GM12878 (cell line): ENCODE data around the gene FRYL. TPM values are rescaled to one million over a fixed set of nuclear protein-coding genes. Genes with fewer than 3 reads are reported as not detected.

Experiments used
- ATAC-seq: fragments of 200-7000 bp; cut with Tn5 transposase; 3 replicates; pipeline ENCODE4 v1.9.1; 2020; ENCODE audit warnings: mild to moderate bottlenecking, moderate library complexity
- BruUV-seq: library from RNA; stranded (reverse); fragments of 400-500 nt; replicated peaks from 2 replicates; lab custom pipeline; 2021; lab: Mats Ljungman, UMichigan
- CTCF ChIA-PET: fragments of 300-600 bp; sonication (Branson Sonifier 250); formaldehyde crosslinking; extraction: SDS; loops from one replicate; lab custom pipeline; 2021; ENCODE audit warnings: inconsistent platforms; lab: Yijun Ruan, JAX
- POLR2A ChIA-PET: fragments of 350-600 bp; formaldehyde crosslinking; extraction: SDS; loops from one replicate; lab custom pipeline; 2021; ENCODE audit warnings: inconsistent platforms; lab: Charles Lee
- RAD21 ChIA-PET: fragments of 300-600 bp; sonication (Branson Sonifier 250); formaldehyde crosslinking; loops from one replicate; lab custom pipeline; 2023; ENCODE audit warnings: antibody characterized with exemption; ENCODE audit not compliant: unreplicated experiment; lab: Charles Lee
- SMC1A ChIA-PET: fragments of 300-600 bp; sonication (Branson Sonifier 250); formaldehyde crosslinking; loops from one replicate; lab custom pipeline; 2023; ENCODE audit not compliant: unreplicated experiment, uncharacterized antibody; lab: Charles Lee
- DNase-seq: peaks from one replicate; pipeline ENCODE4 v3.0.0-alpha.2; 2011; ENCODE audit warnings: low read depth, low spot score
- FAIRE-seq: peaks from 3 replicates; lab custom pipeline; 2011; peaks lifted over from hg19 to GRCh38; lab: Jason Lieb, UNC
- H2AFZ ChIP-seq: 2 replicates; pipeline ENCODE4 v1.6.0; 2011; ENCODE audit warnings: low read depth, low read length, control low read depth; ENCODE audit not compliant: control insufficient read depth
- H3K27ac ChIP-seq: 2 replicates; pipeline ENCODE4 v1.5.1; 2011; ENCODE audit warnings: control low read depth; ENCODE audit not compliant: control insufficient read depth, insufficient read depth
- H3K27me3 ChIP-seq, 2 experiments: replicated peaks in 1 of 2; 2 replicates each; pipeline versions ENCODE4 v1.6.0 to v1.6.1; 2011; ENCODE audit warnings: low read length in 1 of 2; ENCODE audit not compliant: control insufficient read depth in 2 of 2, insufficient read depth in 2 of 2
- H3K36me3 ChIP-seq, 2 experiments: 2 replicates each; pipeline ENCODE4 v1.5.1; 2011; ENCODE audit warnings: low read length in 1 of 2; ENCODE audit not compliant: control insufficient read depth in 2 of 2, insufficient read depth in 2 of 2
- H3K4me1 ChIP-seq: 2 replicates; pipeline ENCODE4 v1.6.1; 2011; ENCODE audit warnings: mild to moderate bottlenecking, low read length, moderate library complexity, mixed read lengths; ENCODE audit not compliant: control insufficient read depth, insufficient read depth
- H3K4me2 ChIP-seq: 2 replicates; pipeline ENCODE4 v1.6.0; 2011; ENCODE audit warnings: control low read depth; ENCODE audit not compliant: control insufficient read depth, insufficient read depth
- H3K4me3 ChIP-seq: fragments of 200-600 bp; sonication (generic); 2 replicates; pipeline ENCODE4 v1.5.1; 2016
- H3K79me2 ChIP-seq: 2 replicates; pipeline ENCODE4 v1.6.0; 2011; ENCODE audit warnings: low read length; ENCODE audit not compliant: control insufficient read depth, insufficient read depth
- H3K9ac ChIP-seq: 2 replicates; pipeline ENCODE4 v1.8.0; 2011; ENCODE audit warnings: low read length, control low read depth, mixed read lengths; ENCODE audit not compliant: control insufficient read depth, insufficient read depth
- H3K9me3 ChIP-seq: replicated peaks from 3 replicates; pipeline ENCODE4 v1.5.1; 2011; ENCODE audit warnings: mild to moderate bottlenecking, low read length; ENCODE audit not compliant: control insufficient read depth, insufficient read depth
- H4K20me1 ChIP-seq: 2 replicates; pipeline ENCODE4 v1.6.0; 2011; ENCODE audit not compliant: control insufficient read depth, insufficient read depth
- HSF1 ChIP-seq: fragments of 150-350 bp; IDR thresholded peaks from 2 replicates; pipeline ENCODE4 v1.6.1; 2014; ENCODE audit warnings: mild to moderate bottlenecking, low read depth, low read length
- KDM1A ChIP-seq: fragments of 200-600 bp; sonication (generic); IDR thresholded peaks from 2 replicates; pipeline ENCODE4 v1.6.1; 2016; ENCODE audit warnings: borderline replicate concordance
- LARP7 ChIP-seq: fragments of 450-650 bp; IDR thresholded peaks from 2 replicates; pipeline ENCODE4 v1.6.1; 2017; ENCODE audit warnings: mild to moderate bottlenecking
- PBX3 ChIP-seq: IDR thresholded peaks from 2 replicates; pipeline ENCODE4 v1.6.1; 2011; ENCODE audit warnings: mild to moderate bottlenecking, low read depth, low read length, moderate library complexity; ENCODE audit not compliant: insufficient replicate concordance
- POLR2AphosphoS5 ChIP-seq: IDR thresholded peaks from 2 replicates; pipeline ENCODE4 v1.6.1; 2011; ENCODE audit warnings: mild to moderate bottlenecking, low read length, inconsistent platforms
- PRDM15 ChIP-seq: fragments of 450-650 bp; formaldehyde crosslinking; IDR thresholded peaks from 2 replicates; pipeline ENCODE4 v1.4.0; 2020; ENCODE audit warnings: mild to moderate bottlenecking, moderate library complexity
- RAD51 ChIP-seq: fragments of 450-650 bp; IDR thresholded peaks from 2 replicates; pipeline ENCODE4 v1.6.1; 2016; ENCODE audit warnings: moderate library complexity, mild to moderate bottlenecking, inconsistent platforms
- RELB ChIP-seq: fragments of 450-650 bp; IDR thresholded peaks from 2 replicates; pipeline ENCODE4 v1.6.1; 2017; ENCODE audit warnings: low read depth, mild to moderate bottlenecking, moderate library complexity
- SUZ12 ChIP-seq: fragments of 200-600 bp; sonication (generic); IDR thresholded peaks from one replicate; pipeline ENCODE4 v1.6.1; 2018; ENCODE audit warnings: antibody characterized with exemption, mild to moderate bottlenecking; ENCODE audit not compliant: unreplicated experiment
- YBX1 ChIP-seq: fragments of 450-650 bp; IDR thresholded peaks from 2 replicates; pipeline ENCODE4 v1.6.1; 2016; ENCODE audit warnings: antibody characterized with exemption
- ZBTB33 ChIP-seq: fragments of 450-650 bp; IDR thresholded peaks from 2 replicates; pipeline ENCODE4 v1.6.1; 2017; ENCODE audit warnings: mild to moderate bottlenecking
- ZNF207 ChIP-seq: fragments of 450-650 bp; IDR thresholded peaks from 2 replicates; pipeline ENCODE4 v1.6.1; 2014; ENCODE audit warnings: antibody characterized with exemption, mild to moderate bottlenecking, borderline replicate concordance
- ZNF24 ChIP-seq: fragments of 450-650 bp; IDR thresholded peaks from 2 replicates; pipeline ENCODE4 v1.6.1; 2017; ENCODE audit warnings: antibody characterized with exemption, mild to moderate bottlenecking
- ZNF384 ChIP-seq: IDR thresholded peaks from 2 replicates; pipeline ENCODE4 v1.6.1; 2012; ENCODE audit warnings: low read depth, mild to moderate bottlenecking, low read length, improper control_type of control experiment, borderline replicate concordance
- WGBS: methylation state at CpG from one replicate; pipeline ENCODE4 v1.1.6; 2016; ENCODE audit warnings: low lambda C conversion rate; ENCODE audit not compliant: insufficient replicate concordance, insufficient coverage; ENCODE audit errors: missing lambda C conversion rate; 5-methylcytosine and 5-hydroxymethylcytosine counted together
- in situ Hi-C: fragments of 300-500 bp; cut with MboI; formaldehyde crosslinking; loops from 9 replicates; pipeline ENCODE4 v1.14.3; 2018; ENCODE audit warnings: mixed read lengths
- intact Hi-C: fragments of 100-400 bp; cut with micrococcal nuclease; formaldehyde crosslinking; loops from one replicate; pipeline ENCODE4 v1.14.2; 2022; ENCODE audit not compliant: unreplicated experiment
- polyA plus RNA-seq, 11 experiments: library from polyadenylated mRNA; depleted of rRNA in 4 of 11; unstranded in 6 of 11; stranded (reverse) in 5 of 11; fragments of >200 nt; fragmentation: Nextera tagmentation in 4 of 11; fragmentation: Illumina TruSeq in 1 of 11; extraction: Ambion mirVana in 4 of 11; extraction: Trizol in 1 of 11; gene quantifications; 1 replicate in 1 of 11; 2 replicates in 10 of 11; pipeline versions ENCODE4 v1.2.1 to v1.2.3, GENCODE V29; 2011 to 2016; ENCODE audit warnings: inconsistent platforms in 2 of 11, missing spikeins in 2 of 11, low read depth in 1 of 11
- total RNA-seq, 4 experiments: library from RNA; depleted of rRNA in 3 of 4; stranded (reverse); fragments of >200 nt in 3 of 4; fragmentation: Illumina TruSeq in 1 of 4; extraction: Trizol in 1 of 4; gene quantifications; 2 replicates each; pipeline versions ENCODE4 v1.2.1 to v1.2.3, GENCODE V29; 2013 to 2021

The FRYL gene
- total and polyA plus RNA-seq, 10 of the 15 experiments (the other 5 are each of a cell fraction or from before 2014, with no cell fraction given), result 10.3 to 50.6 (median 28.7) TPM

- ChIA-PET POLR2A (no interaction called here), CTCF (interaction anchor here (0.9 to 1.3 kb wide), 2 partner anchors 9 to 11 kb away, joined by 3 to 4 read pairs; no protein-coding TSS in a partner anchor), RAD21 (no interaction called here), SMC1A (interaction anchor here (1.0 to 1.7 kb wide), 5 partner anchors 9 to 34 kb away, joined by 3 to 4 read pairs (median 4); no protein-coding TSS in a partner anchor)
- Histone ChIP-seq H3K4me2 (no peak overlapping the region), H3K27ac (no peak overlapping the region), H2AFZ (no peak overlapping the region), H3K4me3 (no peak overlapping the region), H3K36me3 (no peaks in the 10 kb centered on the region), H4K20me1 (no peaks in the 10 kb centered on the region), H3K9me3 (no peaks in the 10 kb centered on the region), H3K79me2 (no peaks in the 10 kb centered on the region; the same call in 1 of the 2 replicates), H3K4me1 (no peaks in the 10 kb centered on the region), H3K27me3 (no peaks in the 10 kb centered on the region), H3K9ac (no peak overlapping the region)
- in situ Hi-C loops, result no loop called here
- DNase-seq (no peak), FAIRE-seq (no peak), ATAC-seq (no peak)
- intact Hi-C loops, result no loop called here
- 100% methylated on average over 3 of the region's 3 CpGs for WGBS
- no TSS peak for BruUV-seq
- no peak for TF ChIP-seq LARP7
- no peak for TF ChIP-seq POLR2AphosphoS5
- no peak for TF ChIP-seq YBX1
- TF ChIP-seq KDM1A, result no peak
- TF ChIP-seq RAD51, result no peak
- TF ChIP-seq ZNF384, result no peak
- no peak for TF ChIP-seq ZNF207
- no peak for TF ChIP-seq PBX3
- no peak for TF ChIP-seq PRDM15 (CRISPR knock-in tag)
- no peak for TF ChIP-seq ZNF24
- no peak for TF ChIP-seq SUZ12
- no peak for TF ChIP-seq HSF1
- TF ChIP-seq RELB, result no peak
- TF ChIP-seq ZBTB33, result no peak
Measured at GRCh38 chr4:48645225-48645794, 134.8 kb downstream of the FRYL start.
